HEK293 (cell line): ENCODE data around the gene SP8.

ENCODE experiments used
- CTCF ChIP-seq: fragments of 450-650 bp; formaldehyde crosslinking; IDR thresholded peaks from 2 replicates; pipeline ENCODE4 v1.5.1; 2016; ENCODE audit warnings: missing biosample characterization, missing genetic modification characterization
- IKZF3 ChIP-seq: fragments of 450-650 bp; IDR thresholded peaks from 2 replicates; pipeline ENCODE4 v1.5.0; 2018; ENCODE audit warnings: missing biosample characterization, mild to moderate bottlenecking, missing genetic modification characterization, moderate library complexity
- KLF16 ChIP-seq: fragments of 450-650 bp; formaldehyde crosslinking; IDR thresholded peaks from 2 replicates; pipeline ENCODE4 v1.5.1; 2017; ENCODE audit warnings: missing biosample characterization, missing genetic modification characterization
- ZBTB10 ChIP-seq: fragments of 450-650 bp; formaldehyde crosslinking; IDR thresholded peaks from 2 replicates; pipeline ENCODE4 v1.5.1; 2016; ENCODE audit warnings: missing biosample characterization, missing genetic modification characterization
- ZBTB17 ChIP-seq: fragments of 450-650 bp; formaldehyde crosslinking; IDR thresholded peaks from 2 replicates; pipeline ENCODE4 v1.5.1; 2016; ENCODE audit warnings: missing biosample characterization, missing genetic modification characterization
- ZBTB44 ChIP-seq: fragments of 450-650 bp; IDR thresholded peaks from 2 replicates; pipeline ENCODE4 v1.5.1; 2018; ENCODE audit warnings: missing biosample characterization, mild to moderate bottlenecking, missing genetic modification characterization
- ZBTB7A ChIP-seq: fragments of 450-650 bp; formaldehyde crosslinking; IDR thresholded peaks from 2 replicates; pipeline ENCODE4 v1.5.1; 2016; ENCODE audit warnings: low read depth, missing biosample characterization, missing genetic modification characterization
- ZNF138 ChIP-seq: fragments of 450-650 bp; formaldehyde crosslinking; IDR thresholded peaks from 2 replicates; pipeline ENCODE4 v1.5.1; 2016; ENCODE audit warnings: missing biosample characterization, missing genetic modification characterization, borderline replicate concordance
- ZNF302 ChIP-seq: fragments of 450-650 bp; formaldehyde crosslinking; IDR thresholded peaks from 2 replicates; pipeline ENCODE4 v1.5.1; 2016; ENCODE audit warnings: missing biosample characterization, missing genetic modification characterization, low read depth
- ZNF776 ChIP-seq: fragments of 450-650 bp; formaldehyde crosslinking; IDR thresholded peaks from 2 replicates; pipeline ENCODE4 v1.5.0; 2017; ENCODE audit warnings: missing biosample characterization, missing genetic modification characterization, borderline replicate concordance
- ZNF843 ChIP-seq: fragments of 450-650 bp; formaldehyde crosslinking; IDR thresholded peaks from 2 replicates; pipeline ENCODE4 v1.5.1; 2016; ENCODE audit warnings: missing biosample characterization, missing genetic modification characterization
- ZSCAN5A ChIP-seq: fragments of 450-650 bp; formaldehyde crosslinking; IDR thresholded peaks from 2 replicates; pipeline ENCODE4 v1.5.1; 2016; ENCODE audit warnings: missing biosample characterization, missing genetic modification characterization

- TF ChIP-seq ZBTB17 = no peak
- TF ChIP-seq IKZF3 (tag by site-specific recombination) = no peak
- TF ChIP-seq CTCF (tag by site-specific recombination) = no peak
- TF ChIP-seq ZBTB10 (tag by site-specific recombination) = no peak
- no peak for TF ChIP-seq ZNF138
- TF ChIP-seq ZNF302 (tag by site-specific recombination) = no peak
- TF ChIP-seq ZBTB7A (tag by site-specific recombination) = no peak
- no peak for TF ChIP-seq ZBTB44 (tag by site-specific recombination)
- no peak for TF ChIP-seq ZNF776 (tag by site-specific recombination)
- no peak for TF ChIP-seq ZNF843 (tag by site-specific recombination)
- TF ChIP-seq ZSCAN5A (tag by site-specific recombination) = no peak
- no peak for TF ChIP-seq KLF16 (tag by site-specific recombination)
These were observed 12.0 kb upstream of the SP8 start for GRCh38 chr7:20798694-20799121.
